IMR-90 (cell line): ENCODE results near the gene GCNA.

Source experiments
- CEBPB ChIP-seq: IDR thresholded peaks from 2 replicates; pipeline ENCODE4 v1.6.1; 2012; ENCODE audit warnings: low read depth, low read length, improper control_type of control experiment
- POLR2A ChIP-seq: IDR thresholded peaks from 2 replicates; pipeline ENCODE4 v1.6.1; 2012; ENCODE audit warnings: mild to moderate bottlenecking, low read depth, low read length
- TF ChIP-seq, protein P1 (sequence below): conservative IDR thresholded peaks from 2 replicates; pipeline ENCODE4 v1.5.1; 2012; ENCODE audit warnings: mild to moderate bottlenecking, low read depth, low read length, improper control_type of control experiment
- TF ChIP-seq, protein P2 (sequence below): fragments of 150-350 bp; IDR thresholded peaks from 2 replicates; pipeline ENCODE4 v1.6.1; 2016; ENCODE audit warnings: low read depth, mild to moderate bottlenecking, low read length, moderate library complexity, borderline replicate concordance

DNA sequence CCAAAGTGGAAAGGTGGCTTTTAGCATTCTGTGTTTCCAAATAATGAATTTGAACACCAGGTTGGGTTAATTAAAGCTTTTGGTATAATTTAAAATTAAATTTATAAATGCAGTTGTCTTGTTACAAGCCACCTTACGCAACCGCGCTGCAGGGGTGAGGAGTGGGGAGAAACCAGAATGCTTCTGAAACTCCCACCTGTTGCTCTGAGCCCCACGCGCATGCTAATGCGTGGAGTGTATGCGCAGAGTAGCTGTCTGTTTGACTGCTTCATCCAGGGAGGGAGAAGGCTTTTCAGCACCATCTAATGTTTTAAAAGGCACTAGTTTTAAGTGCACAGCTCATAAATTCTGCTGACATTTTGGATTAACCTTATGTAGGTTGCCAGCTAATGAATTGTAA is 32.9 kb upstream of the GCNA start:
- TF ChIP-seq, protein P1, sequence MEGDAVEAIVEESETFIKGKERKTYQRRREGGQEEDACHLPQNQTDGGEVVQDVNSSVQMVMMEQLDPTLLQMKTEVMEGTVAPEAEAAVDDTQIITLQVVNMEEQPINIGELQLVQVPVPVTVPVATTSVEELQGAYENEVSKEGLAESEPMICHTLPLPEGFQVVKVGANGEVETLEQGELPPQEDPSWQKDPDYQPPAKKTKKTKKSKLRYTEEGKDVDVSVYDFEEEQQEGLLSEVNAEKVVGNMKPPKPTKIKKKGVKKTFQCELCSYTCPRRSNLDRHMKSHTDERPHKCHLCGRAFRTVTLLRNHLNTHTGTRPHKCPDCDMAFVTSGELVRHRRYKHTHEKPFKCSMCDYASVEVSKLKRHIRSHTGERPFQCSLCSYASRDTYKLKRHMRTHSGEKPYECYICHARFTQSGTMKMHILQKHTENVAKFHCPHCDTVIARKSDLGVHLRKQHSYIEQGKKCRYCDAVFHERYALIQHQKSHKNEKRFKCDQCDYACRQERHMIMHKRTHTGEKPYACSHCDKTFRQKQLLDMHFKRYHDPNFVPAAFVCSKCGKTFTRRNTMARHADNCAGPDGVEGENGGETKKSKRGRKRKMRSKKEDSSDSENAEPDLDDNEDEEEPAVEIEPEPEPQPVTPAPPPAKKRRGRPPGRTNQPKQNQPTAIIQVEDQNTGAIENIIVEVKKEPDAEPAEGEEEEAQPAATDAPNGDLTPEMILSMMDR: no peak
- no peak for TF ChIP-seq POLR2A
- TF ChIP-seq, protein P2, sequence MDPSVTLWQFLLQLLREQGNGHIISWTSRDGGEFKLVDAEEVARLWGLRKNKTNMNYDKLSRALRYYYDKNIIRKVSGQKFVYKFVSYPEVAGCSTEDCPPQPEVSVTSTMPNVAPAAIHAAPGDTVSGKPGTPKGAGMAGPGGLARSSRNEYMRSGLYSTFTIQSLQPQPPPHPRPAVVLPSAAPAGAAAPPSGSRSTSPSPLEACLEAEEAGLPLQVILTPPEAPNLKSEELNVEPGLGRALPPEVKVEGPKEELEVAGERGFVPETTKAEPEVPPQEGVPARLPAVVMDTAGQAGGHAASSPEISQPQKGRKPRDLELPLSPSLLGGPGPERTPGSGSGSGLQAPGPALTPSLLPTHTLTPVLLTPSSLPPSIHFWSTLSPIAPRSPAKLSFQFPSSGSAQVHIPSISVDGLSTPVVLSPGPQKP: no peak
- TF ChIP-seq CEBPB: no peak
